ENCODE data around the gene SLC27A3.
A peak's percentile ranks its signal among the peaks of the same experiment; 100 is the strongest.
"Not testable (repeated sequence)": the region's sequence is repeated elsewhere in the genome, so short reads cannot be mapped to it uniquely, and the experiment has no call there.

Gene SLC27A3

GRCh38 chr1:153778051-153778823 is 3.0 kb downstream of the SLC27A3 start:
- H3K27ac ChIP-seq (ENCODE audit: low read depth, low read length), result no peak overlapping the region

GRCh38 chr1:153778824-153779519 is 3.8 kb downstream of the SLC27A3 start:
- Histone ChIP-seq H3K9ac (ENCODE audit: low read length) (no peak overlapping the region), H3K27me3 (ENCODE audit: control insufficient read depth, insufficient read depth, low read length) (no peaks in the 10 kb centered on the region), H3K4me1 (ENCODE audit: control insufficient read depth, insufficient read depth, low read length) (peaks cover 22% of the 10 kb centered on the region), H3K27ac (ENCODE audit: low read depth, low read length) (no peak overlapping the region), H3K36me3 (ENCODE audit: control insufficient read depth, insufficient read depth, low read length) (no peaks in the 10 kb centered on the region), H3K4me3 (ENCODE audit: low read length) (no peak overlapping the region)

More at GRCh38 chr1:153778051-153778823, 3.0 kb downstream of the SLC27A3 start:
- peaks cover 20% of the 10 kb centered on the region for H3K4me1 ChIP-seq (ENCODE audit: control insufficient read depth, insufficient read depth, low read length)
- no peaks in the 10 kb centered on the region for H3K27me3 ChIP-seq (ENCODE audit: control insufficient read depth, insufficient read depth, low read length)
- H3K4me3 ChIP-seq (ENCODE audit: low read length), result no peak overlapping the region
- H3K36me3 ChIP-seq (ENCODE audit: control insufficient read depth, insufficient read depth, low read length), result peaks cover under 1% of the 10 kb centered on the region
- H3K9ac ChIP-seq (ENCODE audit: low read length), result no peak overlapping the region

- no peaks in the 10 kb centered on the region for H3K27me3 ChIP-seq (ENCODE audit: control insufficient read depth, insufficient read depth, low read length)
- H3K36me3 ChIP-seq (ENCODE audit: control insufficient read depth, insufficient read depth, low read length), result no peaks in the 10 kb centered on the region
- H3K4me3 ChIP-seq (ENCODE audit: low read length), result no peak overlapping the region
- peaks cover 24% of the 10 kb centered on the region for H3K4me1 ChIP-seq (ENCODE audit: control insufficient read depth, insufficient read depth, low read length)
- no peak overlapping the region for H3K9ac ChIP-seq (ENCODE audit: low read length)
- no peak overlapping the region for H3K27ac ChIP-seq (ENCODE audit: low read depth, low read length)
Measured at GRCh38 chr1:153779781-153780541, 4.8 kb downstream of the SLC27A3 start.

- Histone ChIP-seq H3K4me3 (ENCODE audit: low read length) (no peak overlapping the region), H3K9ac (ENCODE audit: low read length) (no peak overlapping the region), H3K4me1 (ENCODE audit: control insufficient read depth, insufficient read depth, low read length) (peaks cover 24% of the 10 kb centered on the region), H3K36me3 (ENCODE audit: control insufficient read depth, insufficient read depth, low read length) (no peaks in the 10 kb centered on the region), H3K27ac (ENCODE audit: low read depth, low read length) (no peak overlapping the region), H3K27me3 (ENCODE audit: control insufficient read depth, insufficient read depth, low read length) (no peaks in the 10 kb centered on the region)
Measured at GRCh38 chr1:153780551-153780950, 5.3 kb downstream of the SLC27A3 start.

GRCh38 chr1:153782648-153783047 is 7.4 kb downstream of the SLC27A3 start:
- H3K36me3 ChIP-seq (ENCODE audit: control insufficient read depth, insufficient read depth, low read length); H3K27me3 ChIP-seq (ENCODE audit: control insufficient read depth, insufficient read depth, low read length); H3K4me1 ChIP-seq (ENCODE audit: control insufficient read depth, insufficient read depth, low read length); H3K9ac ChIP-seq (ENCODE audit: low read length): not testable (repeated sequence)
- Histone ChIP-seq H3K4me3 (ENCODE audit: low read length) (peak overlapping the region; percentile 75), H3K27ac (ENCODE audit: low read depth, low read length) (peak overlapping the region; percentile 99)

GRCh38 chr1:153783233-153784190 is 8.3 kb downstream of the SLC27A3 start:
- peak overlapping the region; percentile 99 for H3K27ac ChIP-seq (ENCODE audit: low read depth, low read length)
- H3K4me1 ChIP-seq (ENCODE audit: control insufficient read depth, insufficient read depth, low read length), result peaks cover 7% of the 10 kb centered on the region
- H3K4me3 ChIP-seq (ENCODE audit: low read length), result peak overlapping the region; percentile 75
- H3K27me3 ChIP-seq (ENCODE audit: control insufficient read depth, insufficient read depth, low read length), result no peaks in the 10 kb centered on the region
- peak overlapping the region; percentile 70 for H3K9ac ChIP-seq (ENCODE audit: low read length)
- no peaks in the 10 kb centered on the region for H3K36me3 ChIP-seq (ENCODE audit: control insufficient read depth, insufficient read depth, low read length)

GRCh38 chr1:153786038-153786790 is 11.0 kb downstream of the SLC27A3 start:
- H3K9ac ChIP-seq (ENCODE audit: low read length), result no peak overlapping the region
- H3K27ac ChIP-seq (ENCODE audit: low read depth, low read length), result no peak overlapping the region
- peaks cover 25% of the 10 kb centered on the region for H3K4me1 ChIP-seq (ENCODE audit: control insufficient read depth, insufficient read depth, low read length)
- H3K27me3 ChIP-seq (ENCODE audit: control insufficient read depth, insufficient read depth, low read length), result no peaks in the 10 kb centered on the region
- H3K36me3 ChIP-seq (ENCODE audit: control insufficient read depth, insufficient read depth, low read length), result no peaks in the 10 kb centered on the region
- no peak overlapping the region for H3K4me3 ChIP-seq (ENCODE audit: low read length)

GRCh38 chr1:153789478-153790034 is 14.3 kb downstream of the SLC27A3 start:
- Histone ChIP-seq H3K27ac (ENCODE audit: low read depth, low read length) (peak overlapping the region; percentile 97), H3K36me3 (ENCODE audit: control insufficient read depth, insufficient read depth, low read length) (no peaks in the 10 kb centered on the region), H3K4me1 (ENCODE audit: control insufficient read depth, insufficient read depth, low read length) (peaks cover 20% of the 10 kb centered on the region), H3K27me3 (ENCODE audit: control insufficient read depth, insufficient read depth, low read length) (no peaks in the 10 kb centered on the region), H3K4me3 (ENCODE audit: low read length) (peak overlapping the region; percentile 62), H3K9ac (ENCODE audit: low read length) (peak overlapping the region; percentile 46)

- no peaks in the 10 kb centered on the region for H3K27me3 ChIP-seq (ENCODE audit: control insufficient read depth, insufficient read depth, low read length)
- H3K9ac ChIP-seq (ENCODE audit: low read length), result peak overlapping the region; percentile 46
- no peaks in the 10 kb centered on the region for H3K36me3 ChIP-seq (ENCODE audit: control insufficient read depth, insufficient read depth, low read length)
- peaks cover 20% of the 10 kb centered on the region for H3K4me1 ChIP-seq (ENCODE audit: control insufficient read depth, insufficient read depth, low read length)
- H3K4me3 ChIP-seq (ENCODE audit: low read length), result peak overlapping the region; percentile 62
- H3K27ac ChIP-seq (ENCODE audit: low read depth, low read length), result peak overlapping the region; percentile 97
Measured at GRCh38 chr1:153790313-153790965, 15.2 kb downstream of the SLC27A3 start.

- Histone ChIP-seq H3K27ac (ENCODE audit: low read depth, low read length) (peak overlapping the region; percentile 97), H3K4me3 (ENCODE audit: low read length) (peak overlapping the region; percentile 17), H3K27me3 (ENCODE audit: control insufficient read depth, insufficient read depth, low read length) (no peaks in the 10 kb centered on the region), H3K36me3 (ENCODE audit: control insufficient read depth, insufficient read depth, low read length) (no peaks in the 10 kb centered on the region), H3K4me1 (ENCODE audit: control insufficient read depth, insufficient read depth, low read length) (peaks cover 20% of the 10 kb centered on the region), H3K9ac (ENCODE audit: low read length) (no peak overlapping the region)
Measured at GRCh38 chr1:153790966-153791647, 15.9 kb downstream of the SLC27A3 start.

All from rectal smooth muscle tissue (tissue), 1 donor.